HepG2 (cell line): Measurements from ENCODE around the gene ZNF134. TPM values are rescaled to one million over a fixed set of nuclear protein-coding genes. Genes with fewer than 3 reads are reported as not detected.

ENCODE experiments used
- MYNN ChIP-seq: sonication (generic); formaldehyde crosslinking; IDR thresholded peaks from 2 replicates; pipeline ENCODE4 v1.4.0; 2020; ENCODE audit warnings: mild to moderate bottlenecking, low read depth, missing genetic modification reagents
- NR3C1 ChIP-seq: sonication (generic); formaldehyde crosslinking; IDR thresholded peaks from 2 replicates; pipeline ENCODE4 v1.4.0; 2020; ENCODE audit warnings: missing genetic modification reagents
- REL ChIP-seq: sonication (generic); formaldehyde crosslinking; conservative IDR thresholded peaks from 2 replicates; pipeline ENCODE4 v1.8.0; 2022; ENCODE audit warnings: mild to moderate bottlenecking, missing genetic modification reagents, moderate library complexity
- polyA plus RNA-seq, 8 experiments: library from polyadenylated mRNA; depleted of rRNA in 3 of 8; stranded (reverse) in 7 of 8; unstranded in 1 of 8; fragments of >200 nt; fragmentation: Illumina TruSeq in 4 of 8; extraction: Trizol in 4 of 8; gene quantifications; 2 replicates each; pipeline versions ENCODE4 v1.2.1 to v1.2.3, GENCODE V29; 2011 to 2016; ENCODE audit warnings: low read depth in 4 of 8, missing spikeins in 1 of 8, mixed read lengths in 1 of 8; ENCODE audit not compliant: insufficient read depth in 1 of 8
- total RNA-seq, 5 experiments: library from RNA; depleted of rRNA; stranded (reverse); fragments of >200 nt; fragmentation: Illumina TruSeq; extraction: Trizol; gene quantifications; 2 replicates each; pipeline ENCODE4 v1.2.3, GENCODE V29; 2016; ENCODE audit warnings: low read depth in 1 of 5
- TF ChIP-seq, protein P1 (sequence below): sonication (generic); formaldehyde crosslinking; IDR thresholded peaks from 2 replicates; pipeline ENCODE4 v1.4.0; 2020; ENCODE audit warnings: mild to moderate bottlenecking, missing genetic modification reagents
- TF ChIP-seq, protein P2 (sequence below): sonication (generic); formaldehyde crosslinking; IDR thresholded peaks from 2 replicates; pipeline ENCODE4 v1.5.1; 2020; ENCODE audit warnings: mild to moderate bottlenecking, moderate library complexity, missing genetic modification reagents
- TF ChIP-seq, protein P3 (sequence below): sonication (generic); formaldehyde crosslinking; IDR thresholded peaks from 2 replicates; pipeline ENCODE4 v1.5.0; 2020; ENCODE audit warnings: mild to moderate bottlenecking, missing genetic modification reagents, moderate library complexity
- TF ChIP-seq, protein P4 (sequence below): sonication (generic); formaldehyde crosslinking; conservative IDR thresholded peaks from 2 replicates; pipeline ENCODE4 v1.4.0; 2020; ENCODE audit warnings: missing genetic modification reagents
- TF ChIP-seq, protein P5 (sequence below): sonication (generic); formaldehyde crosslinking; IDR thresholded peaks from 2 replicates; pipeline ENCODE4 v1.8.0; 2022; ENCODE audit warnings: missing genetic modification reagents, low read depth, mild to moderate bottlenecking, borderline replicate concordance
- TF ChIP-seq, protein P6 (sequence below): IDR thresholded peaks from 2 replicates; pipeline ENCODE4 v1.6.1; 2016

ZNF134 gene
- total and polyA plus RNA-seq, 2 of the 13 experiments (the other 11 are each of a cell fraction or from before 2014, with no cell fraction given), result 6.8 to 17.1 TPM

DNA sequence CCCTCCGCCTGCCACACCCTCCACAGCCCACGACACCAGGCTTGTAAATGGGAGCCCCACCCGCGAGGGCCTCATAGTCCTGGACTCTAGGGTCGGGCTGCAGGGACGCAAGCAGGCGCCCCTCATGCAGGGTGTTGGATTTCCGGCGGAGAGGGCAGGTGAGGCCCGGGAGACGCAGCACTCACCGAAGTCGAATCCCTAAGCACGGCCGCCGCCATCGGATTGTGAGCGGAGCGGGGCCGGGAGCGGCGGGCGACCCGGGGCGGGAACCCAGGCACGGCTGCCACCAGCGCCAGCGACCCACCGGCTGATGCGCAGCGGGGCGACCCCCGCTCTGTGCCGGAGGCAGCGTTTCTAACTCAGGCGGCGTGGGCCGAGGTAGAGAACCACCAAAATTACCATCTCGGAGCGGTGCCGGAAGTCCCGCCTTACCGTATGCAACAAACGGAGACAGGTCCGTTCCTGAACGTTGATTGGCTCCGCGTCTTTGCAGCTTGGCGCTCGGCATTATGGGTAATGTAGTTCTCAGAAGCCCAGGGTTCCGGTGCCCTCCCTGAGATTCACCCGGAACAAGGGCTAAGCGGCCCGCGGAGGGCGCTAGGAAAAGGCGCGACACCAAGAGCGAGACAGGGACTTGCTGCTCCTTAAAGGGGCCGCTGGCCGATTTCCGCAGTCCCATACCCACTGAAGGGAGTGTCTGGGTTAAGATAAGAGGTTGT lies 35.4 kb upstream of the ZNF134 start, which contains the start of gene ZNF416 (continued):
- TF ChIP-seq, protein P1, sequence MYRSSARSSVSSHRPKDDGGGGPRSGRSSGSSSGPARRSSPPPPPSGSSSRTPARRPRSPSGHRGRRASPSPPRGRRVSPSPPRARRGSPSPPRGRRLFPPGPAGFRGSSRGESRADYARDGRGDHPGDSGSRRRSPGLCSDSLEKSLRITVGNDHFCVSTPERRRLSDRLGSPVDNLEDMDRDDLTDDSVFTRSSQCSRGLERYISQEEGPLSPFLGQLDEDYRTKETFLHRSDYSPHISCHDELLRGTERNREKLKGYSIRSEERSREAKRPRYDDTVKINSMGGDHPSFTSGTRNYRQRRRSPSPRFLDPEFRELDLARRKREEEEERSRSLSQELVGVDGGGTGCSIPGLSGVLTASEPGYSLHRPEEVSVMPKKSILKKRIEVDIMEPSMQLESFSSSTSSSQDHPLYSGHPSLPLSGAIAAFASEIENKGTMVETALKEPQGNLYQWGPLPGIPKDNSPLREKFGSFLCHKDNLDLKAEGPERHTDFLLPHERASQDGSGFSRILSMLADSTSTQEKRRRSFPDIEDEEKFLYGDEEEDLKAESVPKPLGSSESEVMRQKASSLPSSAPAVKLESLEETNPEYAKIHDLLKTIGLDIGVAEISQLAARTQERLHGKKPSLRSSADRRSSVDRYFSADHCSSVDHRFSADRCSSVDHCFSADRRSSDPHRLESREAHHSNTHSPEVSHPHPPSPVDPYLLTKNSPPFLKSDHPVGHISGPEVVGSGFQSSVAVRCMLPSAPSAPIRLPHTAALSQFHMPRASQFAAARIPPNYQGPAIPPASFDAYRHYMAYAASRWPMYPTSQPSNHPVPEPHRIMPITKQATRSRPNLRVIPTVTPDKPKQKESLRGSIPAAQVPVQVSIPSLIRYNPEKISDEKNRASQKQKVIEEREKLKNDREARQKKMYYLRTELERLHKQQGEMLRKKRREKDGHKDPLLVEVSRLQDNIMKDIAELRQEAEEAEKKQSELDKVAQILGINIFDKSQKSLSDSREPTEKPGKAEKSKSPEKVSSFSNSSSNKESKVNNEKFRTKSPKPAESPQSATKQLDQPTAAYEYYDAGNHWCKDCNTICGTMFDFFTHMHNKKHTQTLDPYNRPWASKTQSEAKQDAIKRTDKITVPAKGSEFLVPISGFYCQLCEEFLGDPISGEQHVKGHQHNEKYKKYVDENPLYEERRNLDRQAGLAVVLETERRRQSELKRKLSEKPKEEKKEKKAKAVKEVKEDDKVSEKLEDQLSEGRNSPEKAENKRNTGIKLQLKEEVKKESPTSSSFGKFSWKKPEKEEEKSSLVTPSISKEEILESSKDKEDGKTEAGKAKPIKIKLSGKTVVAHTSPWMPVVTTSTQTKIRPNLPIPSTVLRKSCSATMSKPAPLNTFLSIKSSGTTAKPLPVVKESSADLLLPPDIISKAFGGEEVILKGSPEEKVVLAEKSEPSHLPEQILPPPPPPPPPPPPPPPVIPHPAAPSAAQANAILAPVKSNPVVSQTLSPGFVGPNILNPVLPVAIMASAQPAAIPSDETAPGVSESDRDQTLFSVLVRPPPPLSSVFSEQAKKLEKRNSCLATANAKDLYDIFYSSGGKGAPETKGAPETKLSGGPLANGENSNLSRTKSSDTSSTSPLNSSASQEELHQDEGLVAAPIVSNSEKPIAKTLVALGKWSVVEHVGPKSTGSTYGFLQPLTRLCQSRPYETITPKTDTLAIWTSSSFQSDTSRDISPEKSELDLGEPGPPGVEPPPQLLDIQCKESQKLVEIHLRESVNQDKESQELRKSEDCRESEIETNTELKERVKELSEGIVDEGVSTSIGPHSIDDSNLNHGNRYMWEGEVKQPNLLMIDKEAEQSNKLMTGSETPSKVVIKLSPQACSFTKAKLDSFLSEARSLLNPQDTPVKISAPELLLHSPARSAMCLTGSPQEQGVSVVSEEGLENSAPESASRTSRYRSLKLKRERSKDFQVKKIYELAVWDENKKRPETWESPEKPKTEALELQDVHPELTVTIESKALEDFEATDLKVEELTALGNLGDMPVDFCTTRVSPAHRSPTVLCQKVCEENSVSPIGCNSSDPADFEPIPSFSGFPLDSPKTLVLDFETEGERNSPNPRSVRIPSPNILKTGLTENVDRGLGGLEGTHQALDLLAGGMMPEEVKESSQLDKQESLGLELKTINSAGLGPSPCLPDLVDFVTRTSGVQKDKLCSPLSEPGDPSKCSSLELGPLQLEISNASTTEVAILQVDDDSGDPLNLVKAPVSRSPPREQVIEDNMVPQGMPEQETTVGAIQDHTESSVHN (CRISPR knock-in tag), result no peak
- no peak for TF ChIP-seq REL (CRISPR knock-in tag)
- TF ChIP-seq, protein P2, sequence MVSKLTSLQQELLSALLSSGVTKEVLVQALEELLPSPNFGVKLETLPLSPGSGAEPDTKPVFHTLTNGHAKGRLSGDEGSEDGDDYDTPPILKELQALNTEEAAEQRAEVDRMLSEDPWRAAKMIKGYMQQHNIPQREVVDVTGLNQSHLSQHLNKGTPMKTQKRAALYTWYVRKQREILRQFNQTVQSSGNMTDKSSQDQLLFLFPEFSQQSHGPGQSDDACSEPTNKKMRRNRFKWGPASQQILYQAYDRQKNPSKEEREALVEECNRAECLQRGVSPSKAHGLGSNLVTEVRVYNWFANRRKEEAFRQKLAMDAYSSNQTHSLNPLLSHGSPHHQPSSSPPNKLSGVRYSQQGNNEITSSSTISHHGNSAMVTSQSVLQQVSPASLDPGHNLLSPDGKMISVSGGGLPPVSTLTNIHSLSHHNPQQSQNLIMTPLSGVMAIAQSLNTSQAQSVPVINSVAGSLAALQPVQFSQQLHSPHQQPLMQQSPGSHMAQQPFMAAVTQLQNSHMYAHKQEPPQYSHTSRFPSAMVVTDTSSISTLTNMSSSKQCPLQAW (CRISPR knock-in tag), result 0 out of 2 replicates have a peak, but pooled peaks have one; percentile 31
- TF ChIP-seq, protein P3, sequence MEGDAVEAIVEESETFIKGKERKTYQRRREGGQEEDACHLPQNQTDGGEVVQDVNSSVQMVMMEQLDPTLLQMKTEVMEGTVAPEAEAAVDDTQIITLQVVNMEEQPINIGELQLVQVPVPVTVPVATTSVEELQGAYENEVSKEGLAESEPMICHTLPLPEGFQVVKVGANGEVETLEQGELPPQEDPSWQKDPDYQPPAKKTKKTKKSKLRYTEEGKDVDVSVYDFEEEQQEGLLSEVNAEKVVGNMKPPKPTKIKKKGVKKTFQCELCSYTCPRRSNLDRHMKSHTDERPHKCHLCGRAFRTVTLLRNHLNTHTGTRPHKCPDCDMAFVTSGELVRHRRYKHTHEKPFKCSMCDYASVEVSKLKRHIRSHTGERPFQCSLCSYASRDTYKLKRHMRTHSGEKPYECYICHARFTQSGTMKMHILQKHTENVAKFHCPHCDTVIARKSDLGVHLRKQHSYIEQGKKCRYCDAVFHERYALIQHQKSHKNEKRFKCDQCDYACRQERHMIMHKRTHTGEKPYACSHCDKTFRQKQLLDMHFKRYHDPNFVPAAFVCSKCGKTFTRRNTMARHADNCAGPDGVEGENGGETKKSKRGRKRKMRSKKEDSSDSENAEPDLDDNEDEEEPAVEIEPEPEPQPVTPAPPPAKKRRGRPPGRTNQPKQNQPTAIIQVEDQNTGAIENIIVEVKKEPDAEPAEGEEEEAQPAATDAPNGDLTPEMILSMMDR, result peak; percentile 80
- no peak for TF ChIP-seq NR3C1 (CRISPR knock-in tag)
- TF ChIP-seq, protein P4, sequence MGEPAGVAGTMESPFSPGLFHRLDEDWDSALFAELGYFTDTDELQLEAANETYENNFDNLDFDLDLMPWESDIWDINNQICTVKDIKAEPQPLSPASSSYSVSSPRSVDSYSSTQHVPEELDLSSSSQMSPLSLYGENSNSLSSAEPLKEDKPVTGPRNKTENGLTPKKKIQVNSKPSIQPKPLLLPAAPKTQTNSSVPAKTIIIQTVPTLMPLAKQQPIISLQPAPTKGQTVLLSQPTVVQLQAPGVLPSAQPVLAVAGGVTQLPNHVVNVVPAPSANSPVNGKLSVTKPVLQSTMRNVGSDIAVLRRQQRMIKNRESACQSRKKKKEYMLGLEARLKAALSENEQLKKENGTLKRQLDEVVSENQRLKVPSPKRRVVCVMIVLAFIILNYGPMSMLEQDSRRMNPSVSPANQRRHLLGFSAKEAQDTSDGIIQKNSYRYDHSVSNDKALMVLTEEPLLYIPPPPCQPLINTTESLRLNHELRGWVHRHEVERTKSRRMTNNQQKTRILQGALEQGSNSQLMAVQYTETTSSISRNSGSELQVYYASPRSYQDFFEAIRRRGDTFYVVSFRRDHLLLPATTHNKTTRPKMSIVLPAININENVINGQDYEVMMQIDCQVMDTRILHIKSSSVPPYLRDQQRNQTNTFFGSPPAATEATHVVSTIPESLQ (CRISPR knock-in tag), result no peak
- peak; percentile 30; the same call in 1 of the 2 replicates for TF ChIP-seq MYNN (CRISPR knock-in tag)
- TF ChIP-seq, protein P5, sequence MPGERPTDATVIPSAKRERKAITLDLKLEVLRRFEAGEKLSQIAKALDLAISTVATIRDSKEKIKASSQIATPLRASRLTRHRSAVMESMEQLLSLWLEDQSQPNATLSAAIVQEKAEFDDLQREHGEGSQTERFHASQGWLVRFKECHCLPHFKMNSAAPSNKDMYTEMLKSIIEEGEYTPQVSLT (CRISPR knock-in tag), result no peak
- TF ChIP-seq, protein P6, sequence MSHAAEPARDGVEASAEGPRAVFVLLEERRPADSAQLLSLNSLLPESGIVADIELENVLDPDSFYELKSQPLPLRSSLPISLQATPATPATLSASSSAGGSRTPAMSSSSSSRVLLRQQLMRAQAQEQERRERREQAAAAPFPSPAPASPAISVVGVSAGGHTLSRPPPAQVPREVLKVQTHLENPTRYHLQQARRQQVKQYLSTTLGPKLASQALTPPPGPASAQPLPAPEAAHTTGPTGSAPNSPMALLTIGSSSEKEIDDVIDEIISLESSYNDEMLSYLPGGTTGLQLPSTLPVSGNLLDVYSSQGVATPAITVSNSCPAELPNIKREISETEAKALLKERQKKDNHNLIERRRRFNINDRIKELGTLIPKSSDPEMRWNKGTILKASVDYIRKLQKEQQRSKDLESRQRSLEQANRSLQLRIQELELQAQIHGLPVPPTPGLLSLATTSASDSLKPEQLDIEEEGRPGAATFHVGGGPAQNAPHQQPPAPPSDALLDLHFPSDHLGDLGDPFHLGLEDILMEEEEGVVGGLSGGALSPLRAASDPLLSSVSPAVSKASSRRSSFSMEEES (CRISPR knock-in tag), result 0 out of 2 replicates have a peak, but pooled peaks have one; percentile 33
